WTC11 (cell line): ENCODE data around the gene RAB43.

Experiments used
- TF ChIP-seq, protein P1 (sequence below): sonication (generic); formaldehyde crosslinking; IDR thresholded peaks from 2 replicates; pipeline ENCODE4 v1.8.0; 2022; ENCODE audit warnings: mild to moderate bottlenecking, missing genetic modification reagents
- TF ChIP-seq, protein P2 (sequence below): sonication (generic); formaldehyde crosslinking; IDR thresholded peaks from 2 replicates; pipeline ENCODE4 v1.8.0; 2022; ENCODE audit warnings: mild to moderate bottlenecking, missing genetic modification reagents

DNA sequence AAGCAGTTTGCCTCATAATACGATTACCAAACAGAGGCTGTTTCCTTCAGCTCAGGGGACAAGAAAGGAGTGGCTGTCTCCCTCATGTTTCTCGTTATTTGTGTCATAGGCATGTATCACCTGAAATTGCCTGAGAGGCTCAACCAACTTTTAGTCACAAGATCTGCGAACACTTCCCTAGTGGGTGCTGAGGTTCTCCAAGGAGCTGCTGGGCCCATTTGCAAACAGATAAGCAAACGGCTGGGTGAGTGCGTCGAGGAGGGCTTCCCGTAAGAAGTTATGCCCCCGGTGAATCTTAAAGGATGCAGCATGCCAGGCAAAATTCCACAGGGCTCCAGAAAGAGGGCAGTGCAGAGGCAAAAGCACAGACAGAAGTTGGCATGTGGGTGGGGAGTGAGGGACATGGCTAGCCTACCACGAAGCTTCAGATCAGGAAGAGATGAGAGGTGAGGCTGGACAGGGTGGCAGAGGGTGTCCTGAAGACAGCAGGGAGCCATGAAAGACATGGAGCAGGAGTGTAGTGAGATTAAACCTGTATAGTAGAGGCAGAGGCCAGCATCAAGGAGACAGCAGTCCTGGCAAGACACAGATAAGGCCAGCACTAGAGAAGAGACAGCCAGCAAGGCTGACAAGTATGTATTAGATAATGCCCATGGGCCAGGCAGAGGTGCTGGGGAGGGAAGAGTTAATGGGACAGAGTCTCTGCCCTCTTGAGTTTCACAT, 65.0 kb downstream of the RAB43 start:
- TF ChIP-seq, protein P1, sequence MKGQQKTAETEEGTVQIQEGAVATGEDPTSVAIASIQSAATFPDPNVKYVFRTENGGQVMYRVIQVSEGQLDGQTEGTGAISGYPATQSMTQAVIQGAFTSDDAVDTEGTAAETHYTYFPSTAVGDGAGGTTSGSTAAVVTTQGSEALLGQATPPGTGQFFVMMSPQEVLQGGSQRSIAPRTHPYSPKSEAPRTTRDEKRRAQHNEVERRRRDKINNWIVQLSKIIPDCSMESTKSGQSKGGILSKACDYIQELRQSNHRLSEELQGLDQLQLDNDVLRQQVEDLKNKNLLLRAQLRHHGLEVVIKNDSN (CRISPR knock-in tag) = no peak
- TF ChIP-seq, protein P2, sequence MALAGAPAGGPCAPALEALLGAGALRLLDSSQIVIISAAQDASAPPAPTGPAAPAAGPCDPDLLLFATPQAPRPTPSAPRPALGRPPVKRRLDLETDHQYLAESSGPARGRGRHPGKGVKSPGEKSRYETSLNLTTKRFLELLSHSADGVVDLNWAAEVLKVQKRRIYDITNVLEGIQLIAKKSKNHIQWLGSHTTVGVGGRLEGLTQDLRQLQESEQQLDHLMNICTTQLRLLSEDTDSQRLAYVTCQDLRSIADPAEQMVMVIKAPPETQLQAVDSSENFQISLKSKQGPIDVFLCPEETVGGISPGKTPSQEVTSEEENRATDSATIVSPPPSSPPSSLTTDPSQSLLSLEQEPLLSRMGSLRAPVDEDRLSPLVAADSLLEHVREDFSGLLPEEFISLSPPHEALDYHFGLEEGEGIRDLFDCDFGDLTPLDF (CRISPR knock-in tag) = no peak
